Measurements from ENCODE around the gene PGAM5.

PGAM5 gene

DNA sequence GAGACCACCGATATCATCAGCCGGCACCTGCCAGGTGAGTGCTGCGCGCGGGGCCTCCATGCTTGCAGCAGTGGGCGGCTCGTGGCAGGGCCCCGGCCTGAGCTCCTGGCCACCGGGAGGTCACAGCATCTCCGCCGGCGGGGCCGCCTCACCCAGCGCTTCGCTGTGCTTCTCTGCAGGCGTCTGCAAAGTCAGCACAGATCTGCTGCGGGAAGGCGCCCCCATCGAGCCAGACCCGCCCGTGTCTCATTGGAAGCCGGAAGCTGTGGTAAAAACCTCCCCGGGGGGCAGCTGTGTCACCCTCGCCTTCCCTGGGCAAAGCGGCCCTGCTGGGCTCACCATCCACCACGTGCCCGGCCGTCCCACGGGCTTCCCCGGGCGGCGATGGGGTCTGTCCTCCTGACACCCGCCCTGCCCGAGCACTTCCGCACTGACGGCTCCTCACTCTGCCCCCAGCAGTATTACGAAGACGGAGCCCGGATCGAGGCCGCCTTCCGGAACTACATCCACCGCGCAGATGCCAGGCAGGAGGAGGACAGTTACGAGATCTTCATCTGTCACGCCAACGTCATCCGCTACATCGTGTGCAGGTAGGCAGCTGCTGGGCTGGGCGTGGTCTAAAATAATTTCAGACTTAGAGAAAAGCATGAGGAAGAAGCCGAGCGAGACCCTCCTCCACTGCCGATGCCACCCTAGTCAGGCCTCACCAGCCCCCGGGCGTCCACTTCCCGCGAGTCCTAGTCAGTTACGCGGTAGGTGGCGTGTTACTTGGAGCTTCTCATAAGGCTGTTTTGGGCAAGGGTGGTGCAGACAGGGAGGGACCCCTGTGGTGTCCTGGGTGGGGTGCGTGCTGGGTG, 7.1 kb downstream of the PGAM5 start:
- TF ChIP-seq L3MBTL2 (conservative IDR thresholded peaks at IDR 0.05): no peak
- no peak for TF ChIP-seq LEF1 (IDR thresholded peaks at IDR 0.05; ENCODE audit: borderline replicate concordance)
- TF ChIP-seq FOXK2 (IDR thresholded peaks at IDR 0.05): no peak
- TF ChIP-seq, protein P1, sequence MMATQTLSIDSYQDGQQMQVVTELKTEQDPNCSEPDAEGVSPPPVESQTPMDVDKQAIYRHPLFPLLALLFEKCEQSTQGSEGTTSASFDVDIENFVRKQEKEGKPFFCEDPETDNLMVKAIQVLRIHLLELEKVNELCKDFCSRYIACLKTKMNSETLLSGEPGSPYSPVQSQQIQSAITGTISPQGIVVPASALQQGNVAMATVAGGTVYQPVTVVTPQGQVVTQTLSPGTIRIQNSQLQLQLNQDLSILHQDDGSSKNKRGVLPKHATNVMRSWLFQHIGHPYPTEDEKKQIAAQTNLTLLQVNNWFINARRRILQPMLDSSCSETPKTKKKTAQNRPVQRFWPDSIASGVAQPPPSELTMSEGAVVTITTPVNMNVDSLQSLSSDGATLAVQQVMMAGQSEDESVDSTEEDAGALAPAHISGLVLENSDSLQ (IDR thresholded peaks at IDR 0.05): no peak
- TF ChIP-seq FOXA1 (IDR thresholded peaks at IDR 0.05): no peak
- no peak for TF ChIP-seq CTBP1 (IDR thresholded peaks at IDR 0.05; ENCODE audit: borderline replicate concordance)
- ChIA-PET CTCF (no interaction called here), POLR2A (no interaction called here)
- no peak for DNase-seq (ENCODE audit: extremely low spot score)

DNA sequence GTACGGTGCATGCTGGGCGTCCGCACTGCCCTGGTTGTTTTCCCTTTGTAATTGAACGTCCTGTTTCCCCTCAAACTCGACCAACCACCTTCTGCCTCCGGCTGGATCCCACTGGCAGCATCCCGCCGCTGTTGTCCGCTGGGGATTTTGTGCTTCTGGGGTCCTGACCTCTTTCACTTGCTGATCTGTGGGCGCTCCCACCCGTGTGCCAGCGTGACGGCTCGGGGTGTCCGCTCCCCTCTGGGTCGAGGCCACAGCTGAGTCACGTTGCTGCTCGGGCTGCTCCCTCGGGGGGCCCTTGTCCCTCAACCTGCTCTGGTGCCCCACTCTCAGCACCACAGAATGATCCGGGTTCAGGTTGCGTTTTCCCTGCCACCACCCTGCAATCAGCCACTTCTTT, 8.0 kb downstream of the PGAM5 start:
- TF ChIP-seq SP1 (IDR thresholded peaks at IDR 0.05) (no peak), SUZ12 (IDR thresholded peaks at IDR 0.05) (no peak), NFRKB (IDR thresholded peaks at IDR 0.05) (no peak), FOXA1 (IDR thresholded peaks at IDR 0.05) (no peak), TARDBP (IDR thresholded peaks at IDR 0.05) (no peak), L3MBTL2 (conservative IDR thresholded peaks at IDR 0.05) (no peak), FOXK2 (IDR thresholded peaks at IDR 0.05) (no peak), HDGF (IDR thresholded peaks at IDR 0.05; ENCODE audit: borderline replicate concordance) (no peak), ZNF384 (IDR thresholded peaks at IDR 0.05) (no peak), BHLHE40 (IDR thresholded peaks at IDR 0.05; ENCODE audit: borderline replicate concordance) (no peak), ELF4 (IDR thresholded peaks at IDR 0.05) (no peak), LEF1 (IDR thresholded peaks at IDR 0.05; ENCODE audit: borderline replicate concordance) (no peak), CTBP1 (IDR thresholded peaks at IDR 0.05; ENCODE audit: borderline replicate concordance) (no peak), ARNT (IDR thresholded peaks at IDR 0.05) (no peak), FOXM1 (IDR thresholded peaks at IDR 0.05; ENCODE audit: borderline replicate concordance) (no peak)
- TF ChIP-seq, protein P1 (IDR thresholded peaks at IDR 0.05): no peak
- DNase-seq (ENCODE audit: extremely low spot score): no peak
- ChIA-PET POLR2A (interaction anchor here (1.0 kb wide), 1 partner anchor 7 kb away, joined by 3 read pairs; no protein-coding TSS in a partner anchor), CTCF (no interaction called here)

DNA sequence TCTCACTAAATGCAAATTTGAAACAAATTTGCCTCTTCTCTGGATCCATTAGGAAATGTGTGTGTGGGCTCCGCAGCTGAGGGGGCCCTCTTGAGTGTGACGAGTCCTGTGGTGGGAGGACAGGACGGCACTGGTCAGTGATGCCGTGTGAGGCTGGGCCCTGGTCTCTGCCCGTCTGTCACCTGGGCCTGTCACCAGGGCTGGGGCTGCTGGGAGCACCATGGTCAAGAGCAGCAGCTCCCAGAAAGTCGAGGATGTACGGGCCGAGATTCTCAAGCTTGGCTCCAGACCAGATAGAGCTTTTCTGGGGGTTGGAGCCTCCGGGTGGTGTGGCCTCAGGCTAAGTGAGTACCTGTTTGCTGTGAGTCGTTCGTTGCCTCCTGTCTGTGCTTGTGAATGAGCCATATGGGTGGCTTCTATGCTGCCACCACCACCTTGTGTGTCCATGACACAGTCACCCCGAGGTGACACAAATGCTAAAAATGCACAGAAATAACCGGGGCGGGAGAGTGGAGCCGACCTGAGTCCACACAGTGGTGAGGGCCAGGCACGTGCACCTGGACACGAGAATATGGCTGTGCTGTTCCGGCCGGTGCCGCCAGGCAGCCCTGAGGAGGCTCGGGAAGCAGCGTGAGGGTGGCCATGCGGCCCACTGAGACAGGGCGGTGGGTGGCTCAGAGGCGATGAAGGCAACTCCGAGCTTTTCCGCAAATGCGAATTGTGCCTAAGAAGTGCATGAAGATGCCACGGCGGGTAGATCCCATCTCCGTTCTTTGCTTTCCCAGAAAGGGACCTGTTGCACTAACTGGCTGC, 8.7 kb downstream of the PGAM5 start:
- TF ChIP-seq NFRKB (IDR thresholded peaks at IDR 0.05) (no peak), ZNF384 (IDR thresholded peaks at IDR 0.05) (no peak), SP1 (IDR thresholded peaks at IDR 0.05) (no peak), FOXK2 (IDR thresholded peaks at IDR 0.05) (no peak), HDGF (IDR thresholded peaks at IDR 0.05; ENCODE audit: borderline replicate concordance) (no peak), CTBP1 (IDR thresholded peaks at IDR 0.05; ENCODE audit: borderline replicate concordance) (no peak)
- TF ChIP-seq, protein P1 (IDR thresholded peaks at IDR 0.05): no peak
- ChIA-PET CTCF (no interaction called here), POLR2A (interaction anchor here (1.0 kb wide), 1 partner anchor 8 kb away, joined by 3 read pairs; no protein-coding TSS in a partner anchor)
- no peak for DNase-seq (ENCODE audit: extremely low spot score)

DNA sequence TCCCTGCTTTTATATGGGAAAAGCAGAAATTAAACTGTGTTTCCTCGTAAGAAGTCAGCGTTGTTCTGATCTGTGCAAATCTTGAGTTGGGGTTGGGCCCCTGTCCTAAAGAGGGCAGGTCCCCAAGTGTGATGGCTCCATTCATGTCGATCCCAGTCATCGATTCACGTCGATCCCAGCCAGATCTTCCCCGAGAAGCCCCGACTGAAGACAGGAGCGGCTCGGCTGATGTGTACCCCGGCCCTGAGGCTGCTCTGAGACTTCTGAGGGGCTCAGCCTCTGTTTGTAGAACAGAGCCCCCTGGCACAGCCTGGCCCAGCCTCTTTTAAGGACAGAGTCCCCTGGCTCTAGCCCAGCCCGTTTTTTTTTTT, 9.3 kb downstream of the PGAM5 start:
- CTCF ChIA-PET: no interaction called here
- TF ChIP-seq HDGF (IDR thresholded peaks at IDR 0.05; ENCODE audit: borderline replicate concordance) (no peak), FOXK2 (IDR thresholded peaks at IDR 0.05) (no peak), SUZ12 (IDR thresholded peaks at IDR 0.05) (no peak), FOXM1 (IDR thresholded peaks at IDR 0.05; ENCODE audit: borderline replicate concordance) (no peak), ZNF384 (IDR thresholded peaks at IDR 0.05) (no peak), L3MBTL2 (conservative IDR thresholded peaks at IDR 0.05) (no peak), NFRKB (IDR thresholded peaks at IDR 0.05) (no peak), FOXA1 (IDR thresholded peaks at IDR 0.05) (no peak), SP1 (IDR thresholded peaks at IDR 0.05) (no peak), ELF4 (IDR thresholded peaks at IDR 0.05) (no peak), CTBP1 (IDR thresholded peaks at IDR 0.05; ENCODE audit: borderline replicate concordance) (no peak), BHLHE40 (IDR thresholded peaks at IDR 0.05; ENCODE audit: borderline replicate concordance) (no peak), ARNT (IDR thresholded peaks at IDR 0.05) (no peak)
- TF ChIP-seq, protein P1 (IDR thresholded peaks at IDR 0.05): no peak
- no peak for DNase-seq (ENCODE audit: extremely low spot score)
- POLR2A ChIA-PET: no interaction called here

DNA sequence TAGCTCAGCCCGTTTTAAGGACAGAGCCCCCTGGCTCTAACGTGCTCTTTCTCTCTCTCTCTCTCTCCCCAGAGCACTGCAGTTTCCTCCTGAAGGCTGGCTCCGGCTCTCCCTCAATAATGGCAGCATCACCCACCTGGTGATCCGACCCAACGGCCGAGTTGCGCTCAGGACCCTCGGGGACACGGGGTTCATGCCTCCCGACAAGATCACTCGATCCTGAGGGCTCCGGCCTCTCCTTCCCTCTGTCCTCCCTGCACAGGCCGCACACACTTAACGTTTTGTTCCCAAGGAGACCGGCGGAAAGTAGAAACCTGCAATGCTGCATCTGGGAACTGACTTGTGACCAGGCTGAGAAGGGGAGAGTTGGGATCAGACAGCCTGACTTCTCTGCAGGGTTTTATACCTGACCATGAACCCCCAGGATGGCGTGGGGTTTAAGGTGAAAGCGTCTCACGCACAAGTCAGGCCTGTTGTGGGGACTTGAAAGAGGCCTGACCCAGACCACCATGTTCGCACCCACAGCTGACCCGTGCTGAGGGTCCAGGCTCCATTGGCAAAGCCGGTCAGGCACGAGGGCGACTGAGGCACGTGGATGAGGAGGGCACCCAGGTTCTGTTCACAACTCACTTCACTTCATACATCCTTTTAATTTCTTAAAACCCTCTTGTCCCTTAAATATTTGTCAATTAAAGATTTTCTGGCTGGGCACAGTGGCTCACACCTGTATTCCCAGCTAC, 10.1 kb downstream of the PGAM5 start:
- TF ChIP-seq BHLHE40 (IDR thresholded peaks at IDR 0.05; ENCODE audit: borderline replicate concordance): no peak
- TF ChIP-seq LEF1 (IDR thresholded peaks at IDR 0.05; ENCODE audit: borderline replicate concordance): no peak
- no peak for TF ChIP-seq ZNF384 (IDR thresholded peaks at IDR 0.05)
- no peak for TF ChIP-seq NFRKB (IDR thresholded peaks at IDR 0.05)
- no peak for TF ChIP-seq FOXA1 (IDR thresholded peaks at IDR 0.05)
- ChIA-PET POLR2A (no interaction called here), CTCF (no interaction called here)

More for the DNA sequence above, 10.1 kb downstream of the PGAM5 start:
- DNase-seq (ENCODE audit: extremely low spot score): no peak
